HG02884 (cell line): ENCODE data around the gene RHOJ.

Experiments
- ATAC-seq: cut with Tn5 transposase; IDR thresholded peaks from one replicate; pipeline ENCODE4 v1.9.1; 2021; ENCODE audit warnings: mild to moderate bottlenecking, moderate library complexity; ENCODE audit not compliant: unreplicated experiment

RHOJ gene

DNA sequence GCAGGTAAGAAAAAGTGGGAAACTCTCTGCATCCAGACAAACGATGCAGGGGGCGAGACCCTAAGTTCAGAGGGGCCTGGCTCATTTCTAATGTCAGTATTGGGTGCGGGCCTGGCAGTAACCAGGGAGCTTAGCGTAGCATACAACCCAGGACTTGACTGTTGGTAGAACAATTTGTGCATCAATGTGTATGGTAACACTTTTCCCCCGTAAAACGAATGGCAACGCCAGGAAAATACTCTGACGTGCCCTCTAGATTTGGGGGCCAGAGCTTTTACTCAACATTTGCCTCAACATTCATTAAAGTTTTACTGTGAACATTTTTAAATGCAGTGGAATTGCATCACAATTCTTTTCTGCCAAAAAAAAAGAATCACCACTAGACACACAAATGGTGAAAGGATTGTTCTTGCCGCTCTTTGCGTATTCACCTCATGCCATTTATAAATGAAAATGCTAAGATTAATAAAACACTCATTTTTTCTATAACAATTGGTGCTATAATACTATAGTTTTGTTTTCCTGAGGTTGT lies 867 bp downstream of the RHOJ start:
- no peak for ATAC-seq

DNA sequence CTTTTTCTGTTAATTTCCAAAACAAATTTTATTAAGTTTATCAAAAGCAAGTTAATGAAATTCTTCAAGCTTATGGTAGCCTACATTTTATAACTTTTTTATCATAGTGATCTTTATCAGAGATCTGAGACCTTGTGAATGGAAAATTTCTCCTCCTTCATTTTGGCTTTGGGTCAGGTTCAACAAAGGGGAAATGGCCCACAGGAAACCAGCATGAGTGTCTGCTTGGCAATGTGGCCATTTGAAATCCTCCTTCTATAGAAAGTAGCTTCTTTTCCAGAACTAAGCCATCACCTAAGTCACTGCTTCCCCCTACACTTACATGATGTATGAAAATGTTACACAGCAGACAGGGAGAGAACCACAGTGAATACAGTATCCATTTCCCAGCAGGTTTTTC lies 1.6 kb downstream of the RHOJ start:
- ATAC-seq, result no peak

DNA sequence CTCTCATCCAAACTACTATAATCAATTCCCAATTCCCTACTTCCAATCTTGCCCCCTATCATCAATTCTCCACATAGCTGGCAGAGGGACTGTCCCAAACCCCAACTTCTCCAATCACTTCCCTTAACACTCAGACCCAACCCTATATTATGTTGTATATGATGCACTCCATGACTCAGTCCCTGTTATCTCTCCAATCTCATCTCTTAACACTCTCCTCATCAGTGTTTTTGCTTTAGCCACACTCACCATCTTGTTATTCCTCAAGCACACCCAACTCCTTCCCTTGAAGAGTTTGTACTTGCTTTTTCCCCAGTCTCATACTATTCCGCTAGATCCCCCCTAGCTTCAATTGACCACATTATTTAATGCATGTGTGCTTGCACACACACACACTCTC lies 4.9 kb downstream of the RHOJ start:
- no peak for ATAC-seq

DNA sequence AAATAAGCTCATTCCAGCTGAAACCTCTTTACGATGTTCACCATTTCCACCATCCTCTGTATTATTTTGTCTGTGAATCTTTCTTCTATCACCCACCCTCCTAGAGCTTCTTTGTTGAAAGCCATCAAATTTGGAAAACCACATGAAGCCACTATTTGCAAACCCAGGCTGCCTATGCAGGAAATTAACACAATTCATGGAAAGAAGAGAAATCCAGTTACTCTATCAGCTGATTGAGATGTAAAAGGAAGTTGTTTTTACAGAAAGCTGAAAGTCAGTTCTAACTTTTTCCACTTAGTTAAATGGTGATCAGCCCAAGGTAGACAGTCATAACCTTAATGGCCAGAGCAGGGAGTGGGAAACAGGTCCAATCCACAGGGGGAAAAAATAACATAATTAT lies 6.6 kb downstream of the RHOJ start:
- no peak for ATAC-seq

DNA sequence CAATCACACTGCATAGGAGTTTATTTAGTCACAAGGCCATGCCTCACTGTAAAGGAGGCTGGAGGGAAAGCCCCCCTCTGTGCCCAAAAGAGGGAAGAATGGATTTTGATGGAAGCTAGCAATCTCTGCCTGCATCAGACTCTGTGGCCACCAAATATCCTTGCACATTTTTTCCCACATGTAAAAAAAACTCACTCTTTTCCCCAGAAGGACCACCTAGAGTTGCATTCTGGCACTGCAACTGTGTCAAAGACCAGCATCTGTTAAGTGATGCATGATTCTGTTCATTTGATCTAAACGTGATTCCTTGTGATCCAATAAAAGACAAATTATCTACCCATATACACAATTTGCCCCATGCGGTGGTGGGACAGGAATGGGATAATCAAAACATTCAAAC lies 8.0 kb downstream of the RHOJ start:
- no peak for ATAC-seq

DNA sequence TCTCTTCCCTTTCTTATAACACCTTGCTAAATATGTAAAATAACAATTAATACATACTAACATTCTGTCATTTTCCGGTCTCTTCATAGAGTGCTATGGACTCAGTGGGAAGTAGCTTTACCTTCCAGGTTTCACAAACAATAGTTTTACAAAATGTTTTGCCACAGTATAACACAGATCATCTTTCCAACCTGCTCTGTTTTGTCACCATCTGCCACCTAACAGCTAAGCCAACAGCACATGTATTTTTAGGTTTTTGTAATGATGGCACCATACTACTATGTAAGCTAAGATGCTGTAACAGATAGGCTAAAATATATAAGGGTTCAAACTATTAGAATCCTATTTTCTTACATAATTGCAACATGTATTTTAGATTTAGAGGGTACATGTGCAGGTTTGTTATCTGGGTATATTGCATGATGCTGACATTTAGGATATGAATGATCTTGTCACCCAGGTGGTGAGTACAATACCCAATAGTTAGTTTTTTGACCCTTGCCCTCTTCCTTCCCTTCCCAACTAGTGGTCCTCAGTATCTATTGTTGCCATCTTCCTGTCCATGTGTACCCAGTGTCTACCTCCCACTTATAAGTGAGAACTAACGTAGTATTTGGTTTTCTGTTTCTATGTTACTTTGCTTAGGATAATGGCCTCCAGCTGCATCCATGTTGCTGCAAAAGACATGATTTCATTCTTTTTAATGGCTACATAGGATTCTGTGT lies 8.7 kb downstream of the RHOJ start:
- no peak for ATAC-seq

DNA sequence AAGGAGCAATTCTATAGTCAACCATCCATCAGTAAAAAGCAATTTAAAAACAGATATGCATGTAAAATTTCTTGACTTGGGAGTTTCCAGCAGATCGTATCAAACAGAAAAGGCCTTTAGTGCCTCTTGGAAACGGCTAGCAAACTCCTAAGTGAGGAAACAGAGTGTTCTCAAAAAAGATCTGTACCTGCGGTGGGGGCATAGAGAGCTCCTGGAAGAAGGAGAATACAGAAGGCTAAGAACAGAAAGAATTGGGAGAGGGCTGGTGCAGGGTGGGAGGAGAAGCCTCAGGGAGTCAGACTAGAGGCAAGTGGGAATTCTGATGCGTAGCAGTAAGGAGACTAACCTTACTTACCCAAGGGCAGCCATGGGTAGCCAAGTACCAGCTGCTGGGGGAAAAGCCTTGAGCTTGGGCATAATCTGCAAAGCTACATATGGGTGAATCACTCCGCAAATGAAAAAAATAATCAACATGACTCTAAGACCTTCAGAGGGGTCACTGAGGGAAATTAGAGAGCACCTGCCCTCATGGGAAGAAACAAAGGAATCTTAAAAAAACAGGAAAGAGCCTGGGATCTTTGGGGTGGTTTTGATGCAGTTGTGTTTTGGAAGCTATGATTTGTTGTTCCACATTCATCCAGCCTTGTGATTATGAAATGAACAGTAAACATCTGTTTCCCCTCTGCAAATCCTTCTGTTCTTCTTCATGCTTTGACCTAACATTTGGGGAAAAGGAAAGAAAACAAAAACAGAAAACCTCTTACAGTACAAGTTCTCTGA lies 10.4 kb downstream of the RHOJ start:
- no peak for ATAC-seq

DNA sequence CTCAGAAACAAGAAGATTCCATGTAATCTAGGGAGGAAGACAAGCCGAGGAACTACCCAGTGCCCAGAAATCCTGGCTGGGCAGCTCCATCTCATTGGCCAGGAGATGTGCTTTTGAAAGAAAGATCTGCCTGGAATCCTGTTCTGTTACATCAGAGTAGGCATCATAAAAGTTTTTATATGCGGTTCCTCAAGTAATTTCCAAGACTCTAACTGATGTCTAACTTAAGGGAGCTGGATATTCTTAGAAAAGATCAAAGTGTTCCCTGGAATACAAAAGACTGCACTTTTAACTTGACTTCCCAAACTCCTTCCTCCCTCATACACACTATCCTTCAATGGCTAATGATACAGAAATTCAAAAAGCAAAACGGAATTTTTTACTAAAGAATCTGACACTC lies 16.3 kb downstream of the RHOJ start:
- no peak for ATAC-seq

DNA sequence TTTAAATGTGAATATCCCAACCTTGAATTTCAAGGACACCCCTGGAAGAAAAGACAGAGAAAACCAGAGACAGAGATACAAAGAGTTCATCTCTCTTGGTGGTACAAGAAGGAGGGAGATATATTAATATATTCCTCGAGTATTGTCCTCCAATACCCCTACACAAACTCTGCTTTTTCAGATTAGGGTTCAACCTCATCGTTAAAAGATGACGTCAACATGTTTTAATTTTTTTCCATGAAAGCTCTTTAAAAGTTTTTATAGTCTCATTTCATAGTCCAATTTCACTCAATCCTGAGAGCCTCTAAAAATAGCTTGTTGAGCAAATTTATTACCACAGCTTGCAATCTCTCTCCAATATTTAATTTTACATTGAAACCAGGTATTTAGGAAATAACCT lies 19.4 kb downstream of the RHOJ start:
- no peak for ATAC-seq

DNA sequence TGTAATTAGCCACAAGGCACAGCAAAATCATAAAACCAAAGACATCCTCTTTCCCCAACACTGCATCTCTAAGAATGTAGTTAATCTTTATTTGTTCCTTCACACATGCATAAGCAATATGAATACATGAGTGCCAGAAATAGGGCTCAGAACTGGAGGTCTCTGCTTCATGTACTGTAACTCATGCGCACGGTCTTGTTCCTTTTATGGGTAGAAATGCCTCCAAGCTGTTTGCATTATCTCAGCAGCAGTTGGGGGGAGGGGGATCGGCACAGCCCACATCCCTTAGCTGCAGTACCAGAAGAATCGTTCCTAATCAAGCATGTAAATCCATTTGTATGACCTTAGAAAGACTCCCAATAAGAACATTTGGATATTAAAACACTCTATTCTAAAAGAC lies 20.0 kb downstream of the RHOJ start:
- no peak for ATAC-seq

DNA sequence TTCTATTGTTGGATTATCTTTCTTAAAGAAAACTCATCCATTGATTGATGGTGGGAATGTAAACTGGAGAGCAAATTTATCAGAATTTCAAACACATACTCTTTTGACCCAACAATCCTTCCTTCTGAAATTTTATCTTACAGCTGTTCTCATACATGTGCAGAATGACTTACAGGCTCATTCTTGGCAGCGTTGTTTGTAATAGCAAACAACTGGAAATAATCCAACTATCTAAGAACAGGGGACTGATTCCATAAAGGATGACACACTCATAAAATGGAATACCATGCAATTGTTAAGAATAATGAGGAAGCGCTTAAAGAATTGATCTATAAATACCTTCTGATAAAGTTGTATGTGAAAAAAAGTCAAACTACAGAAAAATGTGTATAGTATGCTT lies 24.0 kb downstream of the RHOJ start:
- ATAC-seq, result no peak

DNA sequence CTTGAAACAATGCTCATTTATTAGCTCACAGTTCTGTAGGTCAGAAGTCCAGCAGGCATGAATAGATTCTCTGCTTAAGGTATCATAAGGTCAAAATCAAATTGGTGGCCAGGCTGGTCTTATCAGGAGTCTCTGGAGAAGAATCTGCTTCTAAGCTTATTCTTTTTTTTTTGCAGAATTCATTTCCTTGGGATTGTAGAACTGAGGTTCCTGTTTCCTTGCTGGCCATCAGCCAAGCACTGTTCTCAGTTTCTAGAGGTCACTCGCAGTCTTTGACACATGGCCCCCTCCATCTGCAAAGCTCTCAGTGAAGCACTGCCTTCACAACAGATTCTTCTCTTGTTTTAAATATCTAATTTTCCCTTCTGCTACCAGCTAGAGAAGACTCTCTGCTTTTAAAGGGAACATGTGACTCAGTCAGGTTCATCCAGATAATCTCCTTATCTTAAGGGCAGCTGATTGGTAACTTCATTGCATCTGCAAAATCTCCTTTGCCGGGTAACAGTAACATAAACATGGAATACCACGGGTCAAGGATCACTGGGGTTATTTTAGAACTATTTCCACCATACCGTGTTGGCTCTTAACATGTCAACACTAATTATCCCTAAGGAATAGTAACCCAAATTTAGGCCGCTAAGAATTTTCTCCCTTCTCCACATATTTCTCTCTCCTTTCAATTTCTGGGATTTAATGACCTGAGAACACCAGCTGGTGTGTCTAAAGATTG lies 25.3 kb downstream of the RHOJ start:
- ATAC-seq, result no peak

DNA sequence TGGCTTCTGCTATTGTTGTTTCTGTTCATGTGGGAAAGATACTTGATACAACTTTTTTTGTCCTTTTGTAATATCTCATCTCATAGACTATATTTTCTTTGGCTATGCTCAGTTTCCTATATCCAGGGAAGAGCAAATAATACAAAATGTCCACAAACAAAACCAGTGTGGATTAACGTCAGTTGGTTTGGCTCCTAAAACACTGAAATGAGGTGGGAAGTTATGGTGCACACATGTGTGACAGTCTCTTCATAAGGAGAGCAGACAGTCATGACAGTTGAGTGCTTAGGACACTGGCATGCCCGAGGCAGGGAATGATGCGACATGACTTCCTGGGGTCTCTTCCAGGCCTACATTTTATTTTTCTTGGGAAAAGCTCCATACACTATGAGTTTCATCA lies 27.5 kb downstream of the RHOJ start:
- no peak for ATAC-seq

DNA sequence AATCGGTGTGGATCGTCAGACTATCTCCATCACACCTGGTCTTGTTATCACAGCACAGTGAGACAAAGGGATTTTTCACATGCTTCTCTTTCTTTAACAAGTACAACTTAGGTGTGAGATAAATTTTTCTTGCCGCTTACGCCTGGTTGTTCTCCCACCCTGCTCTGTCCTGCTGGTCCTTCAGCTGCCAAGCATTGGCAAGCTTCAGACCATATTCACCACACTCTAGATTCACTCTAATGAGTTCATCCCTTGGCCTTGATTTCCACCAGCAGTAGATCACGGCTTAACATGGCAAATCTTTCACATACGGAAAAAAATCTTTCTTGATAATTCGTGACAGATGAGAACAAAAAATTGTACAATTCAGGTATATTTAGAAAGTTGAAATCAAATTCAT lies 33.5 kb downstream of the RHOJ start:
- ATAC-seq, result no peak

DNA sequence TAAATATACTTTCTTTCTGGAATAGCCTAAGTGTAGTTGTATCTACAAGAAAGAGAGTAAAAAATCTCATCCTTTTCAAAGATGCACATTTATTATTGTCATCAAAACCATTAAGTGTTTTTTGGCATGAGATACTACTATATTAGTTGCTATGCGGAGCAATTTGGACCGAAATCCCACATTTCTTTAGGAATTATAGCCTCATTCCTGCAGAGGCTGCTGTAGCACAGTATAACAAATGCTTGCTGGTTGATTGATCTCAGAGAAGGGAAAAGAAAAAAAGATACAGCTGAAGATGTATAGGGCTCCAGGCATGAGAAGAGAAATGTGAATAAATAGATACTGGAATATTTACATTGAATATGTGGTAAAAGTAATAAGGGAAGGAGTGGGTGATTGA lies 36.0 kb downstream of the RHOJ start:
- no peak for ATAC-seq

DNA sequence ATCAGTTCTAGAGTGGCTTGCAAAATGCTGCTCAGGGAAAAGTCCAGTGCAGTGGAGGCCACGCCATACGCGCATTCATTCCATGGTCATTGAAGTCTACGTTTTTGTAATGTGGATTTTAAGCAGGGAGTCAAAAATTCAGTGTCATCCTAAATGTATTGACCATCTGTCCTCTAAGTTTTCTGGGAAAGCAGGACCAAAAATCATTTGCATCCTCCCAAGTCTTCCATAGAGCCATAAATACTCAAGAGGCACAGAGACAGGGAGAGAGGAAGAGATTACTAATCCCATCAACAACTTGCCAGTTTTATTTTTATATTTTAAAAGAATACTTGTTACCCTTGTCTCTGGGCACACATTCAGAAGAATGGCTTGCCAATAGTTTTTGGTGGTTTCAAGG lies 36.9 kb downstream of the RHOJ start:
- ATAC-seq, result no peak

DNA sequence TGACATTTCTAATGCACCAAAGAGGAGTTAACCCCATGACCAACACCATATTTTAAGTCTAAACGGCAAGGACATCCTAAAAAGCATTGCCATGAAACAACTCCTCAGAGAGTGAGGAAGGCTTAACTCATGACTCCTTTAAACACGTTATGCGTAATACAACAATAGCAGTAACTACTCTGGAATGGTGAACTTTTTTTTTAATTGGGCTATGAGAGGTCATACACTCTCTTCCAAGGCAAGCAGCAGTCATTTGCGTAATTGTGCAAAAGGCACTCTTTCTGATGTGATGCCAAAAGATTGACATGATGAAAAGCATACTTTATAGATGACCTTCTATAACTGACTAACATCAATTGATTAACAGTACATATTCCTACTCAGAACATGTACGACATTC lies 39.4 kb downstream of the RHOJ start:
- no peak for ATAC-seq

DNA sequence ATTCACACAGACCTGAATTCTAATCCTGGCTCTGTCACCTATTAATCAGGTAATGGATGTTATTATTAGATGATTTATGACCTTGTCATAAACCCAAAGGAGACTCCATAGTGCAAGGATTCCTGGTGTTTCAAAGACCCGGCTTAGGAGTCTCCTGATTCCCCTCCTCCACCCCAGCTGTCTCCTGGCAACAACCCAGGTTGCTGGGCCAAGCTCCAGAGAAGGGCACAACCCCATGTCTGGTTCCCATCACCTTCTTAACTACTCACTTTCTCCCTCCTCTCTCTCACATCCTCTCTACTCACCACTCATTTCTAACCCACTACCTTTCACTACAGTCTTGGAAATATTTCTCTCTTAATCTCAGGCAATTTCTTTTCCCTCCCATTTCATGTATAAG lies 41.6 kb downstream of the RHOJ start:
- ATAC-seq, result no peak

DNA sequence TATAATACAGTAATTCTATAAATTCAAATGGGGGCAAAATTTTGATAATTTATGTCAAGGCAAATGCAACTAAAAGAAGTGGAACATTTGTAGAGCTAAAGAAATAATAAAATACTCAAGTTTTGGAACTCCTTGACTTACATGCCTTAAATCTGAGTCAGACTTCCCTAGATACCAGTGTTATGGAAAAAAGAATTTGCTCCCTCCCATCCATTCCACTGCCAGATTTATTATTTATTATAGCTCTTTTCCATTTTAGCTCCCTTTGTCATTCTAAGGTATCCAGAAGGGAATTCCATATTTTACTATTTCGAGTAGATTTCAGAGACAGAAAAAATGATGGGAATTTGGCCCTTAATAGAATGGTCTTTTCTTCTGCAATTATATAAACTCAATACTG lies 44.0 kb downstream of the RHOJ start:
- ATAC-seq, result no peak

DNA sequence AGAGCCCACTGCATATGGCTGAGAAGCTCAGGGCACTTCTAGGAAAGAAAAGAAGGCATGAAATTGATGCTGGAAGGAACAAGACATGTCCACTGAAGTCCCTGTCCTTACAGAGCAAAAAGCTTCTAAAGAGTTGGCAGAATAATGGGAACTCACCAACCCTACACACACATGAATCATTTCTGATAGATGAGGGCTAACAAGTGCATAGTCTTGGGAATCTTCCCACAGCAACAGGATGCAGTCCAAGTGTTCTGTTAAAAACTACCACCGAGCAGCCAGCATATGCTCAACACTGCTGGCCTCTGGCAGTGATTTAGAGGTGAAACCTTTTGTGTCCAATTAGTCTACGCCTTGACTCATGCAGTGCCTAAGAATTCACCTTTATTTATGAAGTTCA lies 44.8 kb downstream of the RHOJ start:
- no peak for ATAC-seq

DNA sequence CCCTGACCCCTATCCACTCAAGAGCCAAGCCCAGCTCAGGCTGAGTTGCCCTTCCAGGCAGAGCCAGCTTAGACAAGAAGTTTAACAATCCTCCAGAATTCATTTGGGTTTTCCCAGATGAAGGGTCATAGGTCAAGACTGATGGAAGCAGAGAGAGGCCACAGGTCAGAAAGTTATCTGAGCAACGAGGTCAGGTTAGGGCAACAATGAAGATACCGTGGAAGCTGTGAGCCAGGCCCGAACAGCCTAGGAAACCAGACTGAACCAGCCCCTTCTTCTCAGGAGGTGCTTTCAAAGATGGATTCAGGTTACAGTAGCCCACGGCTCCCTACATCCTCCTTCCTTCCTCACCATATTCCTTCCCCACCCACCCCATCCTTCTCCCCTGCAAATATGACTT lies 53.1 kb downstream of the RHOJ start:
- no peak for ATAC-seq

DNA sequence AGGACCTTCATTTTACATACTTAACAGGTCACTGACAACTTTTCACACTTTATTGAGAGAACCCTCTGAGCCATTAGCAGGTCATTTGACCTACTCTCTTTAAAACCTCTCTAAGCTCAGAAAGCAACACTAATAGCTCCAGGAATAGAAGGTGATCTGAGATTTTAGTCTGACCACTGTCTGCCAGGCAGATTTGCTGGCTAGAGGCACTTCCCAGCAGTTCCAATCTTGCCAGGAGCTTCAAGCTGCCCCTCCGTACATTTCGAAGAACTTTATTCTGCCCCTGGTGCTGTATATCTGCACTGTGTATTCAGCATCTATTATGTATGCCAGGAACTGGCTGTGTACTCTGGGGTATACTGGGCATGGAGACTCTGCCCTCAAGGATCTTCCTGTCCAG lies 58.2 kb downstream of the RHOJ start:
- ATAC-seq, result no peak
